Activated T-helper 1 cell treated with anti-CD3 and anti-CD28 coated beads, Interleukin-2, amount 50 U/mL, for 16 hours (primary cell): ENCODE measurements around the gene CELSR1.
"Not testable (repeated sequence)": the region's sequence is repeated elsewhere in the genome, so short reads cannot be mapped to it uniquely, and the experiment has no call there.

Source experiments
- DNase-seq, 2 donors: peaks; one replicate each; pipeline ENCODE4 v3.0.0-alpha.2; 2020; ENCODE audit warnings: low read depth in 1 of 2, low spot score in 1 of 2

The CELSR1 gene

GRCh38 chr22:46535876-46536536 is 1.4 kb downstream of the CELSR1 start:
- DNase-seq: no peak

GRCh38 chr22:46534901-46535630 is 2.4 kb downstream of the CELSR1 start:
- DNase-seq: no peak

- no peak for DNase-seq
Measured at GRCh38 chr22:46534177-46534776, 3.1 kb downstream of the CELSR1 start.

DNA sequence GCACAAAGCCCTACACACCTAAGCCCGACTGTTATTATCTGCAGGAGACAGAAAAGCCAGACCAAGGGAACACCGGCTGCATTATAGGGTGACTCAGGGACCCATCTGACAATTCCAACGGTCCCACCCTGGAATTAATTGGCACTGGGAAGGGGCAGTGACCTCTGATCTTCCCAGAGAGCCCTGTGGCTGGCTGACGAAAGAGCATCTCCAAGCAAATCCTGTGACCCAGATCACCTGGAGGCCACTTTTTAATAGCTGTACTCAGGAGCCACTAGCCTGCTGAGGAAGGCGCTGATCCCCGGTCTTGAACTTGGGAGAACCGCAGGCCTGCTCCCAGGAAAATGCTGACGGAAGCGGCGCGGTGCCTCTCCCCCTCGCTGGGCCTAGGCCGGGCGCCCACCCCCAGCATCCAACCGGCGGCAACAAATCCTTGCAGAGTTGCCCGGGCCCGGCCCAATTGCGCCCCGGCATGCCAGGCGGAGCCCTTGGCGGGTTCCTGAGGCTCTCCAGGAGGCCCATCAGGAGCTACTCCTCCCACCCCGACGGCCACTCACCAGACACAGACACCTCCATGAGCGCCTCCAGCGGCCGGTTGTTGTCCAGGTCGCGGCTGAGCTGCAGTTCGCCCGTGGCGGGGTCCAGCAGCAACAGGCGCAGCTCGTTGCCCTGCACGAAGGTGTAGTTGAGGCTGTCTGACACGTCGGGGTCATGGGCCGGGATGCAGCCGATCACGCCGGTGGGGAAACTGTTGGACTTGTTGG is 4.2 kb downstream of the CELSR1 start:
- DNase-seq: no peak

GRCh38 chr22:46532416-46532815 is 5.0 kb downstream of the CELSR1 start:
- DNase-seq: no peak

DNA sequence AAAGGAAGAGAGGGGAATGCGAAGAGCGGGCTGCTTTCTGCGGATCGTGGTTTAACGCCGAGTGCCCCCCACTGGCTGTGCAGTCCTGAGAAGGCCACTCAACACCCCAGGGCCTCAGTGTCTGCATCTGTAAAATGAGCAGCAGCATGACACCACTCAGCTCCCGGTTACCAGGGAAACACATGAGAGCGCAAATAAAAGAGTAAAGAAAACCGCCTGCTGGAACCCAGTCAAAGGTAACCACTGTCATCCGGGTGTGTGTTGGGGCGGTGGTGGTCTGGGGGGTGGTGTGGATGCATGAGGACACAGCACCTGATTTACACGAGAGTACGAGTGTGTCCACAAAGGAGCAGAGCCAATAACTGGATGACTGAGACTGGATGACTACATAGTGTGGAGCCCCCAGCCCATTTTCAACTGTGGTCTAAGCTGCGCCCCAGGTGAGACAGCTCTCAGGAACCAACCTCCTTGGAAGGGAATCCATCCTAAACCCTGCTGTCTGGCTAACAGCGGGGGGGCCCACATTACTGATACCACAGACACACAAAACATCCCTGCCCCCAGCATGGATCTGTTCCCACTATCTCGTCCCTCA is 5.7 kb downstream of the CELSR1 start:
- DNase-seq: no peak

GRCh38 chr22:46528121-46528610 is 9.3 kb downstream of the CELSR1 start:
- DNase-seq: no peak

GRCh38 chr22:46526244-46526839 is 11.1 kb downstream of the CELSR1 start:
- no peak for DNase-seq

- DNase-seq: no peak
Measured at GRCh38 chr22:46525389-46526243, 11.8 kb downstream of the CELSR1 start.

DNA sequence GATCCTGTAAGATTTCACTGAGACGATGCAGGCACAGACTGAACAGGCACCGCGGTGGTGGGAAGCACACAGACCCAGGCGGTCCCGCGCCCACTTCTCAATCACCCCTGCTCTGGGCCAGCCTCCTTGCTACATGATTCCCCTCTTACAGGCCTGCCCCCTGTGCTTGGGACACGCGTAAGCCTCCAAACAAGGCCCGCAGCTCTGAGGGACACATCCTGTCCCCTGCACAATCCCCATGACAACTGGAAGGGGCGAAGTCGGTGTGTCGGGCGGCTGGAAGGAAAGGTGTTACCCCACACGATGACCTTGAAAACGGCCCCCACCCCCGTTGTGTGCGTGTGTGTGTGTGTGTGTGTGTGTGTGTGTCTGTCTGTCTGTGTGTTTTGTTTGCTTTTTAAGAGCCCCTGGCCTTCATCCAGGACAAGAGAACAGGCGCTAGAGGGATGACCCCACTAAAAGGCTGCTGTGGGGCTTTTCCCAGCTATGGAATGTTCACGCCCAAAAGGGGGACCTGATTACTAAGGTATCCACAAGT is 13.1 kb downstream of the CELSR1 start:
- no peak for DNase-seq

DNA sequence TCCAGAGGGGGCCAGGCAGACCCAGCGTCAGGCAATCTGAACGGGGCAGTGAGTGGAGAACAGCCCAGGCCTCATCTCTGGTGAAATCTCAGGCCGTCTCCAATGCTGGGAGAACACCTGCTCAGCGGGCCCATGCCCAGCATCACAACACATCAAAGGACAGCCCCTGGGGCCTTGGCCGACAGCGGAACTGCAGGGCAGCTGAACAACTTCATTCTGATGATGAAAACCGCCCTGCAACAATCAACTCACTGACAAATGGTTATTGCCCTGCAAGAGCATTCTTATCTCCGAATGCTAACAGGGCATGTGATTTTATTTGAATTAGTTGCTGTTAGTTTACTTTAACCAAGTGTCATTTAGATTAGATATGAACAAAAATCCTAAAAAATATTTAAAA is 14.6 kb downstream of the CELSR1 start:
- no peak for DNase-seq

DNA sequence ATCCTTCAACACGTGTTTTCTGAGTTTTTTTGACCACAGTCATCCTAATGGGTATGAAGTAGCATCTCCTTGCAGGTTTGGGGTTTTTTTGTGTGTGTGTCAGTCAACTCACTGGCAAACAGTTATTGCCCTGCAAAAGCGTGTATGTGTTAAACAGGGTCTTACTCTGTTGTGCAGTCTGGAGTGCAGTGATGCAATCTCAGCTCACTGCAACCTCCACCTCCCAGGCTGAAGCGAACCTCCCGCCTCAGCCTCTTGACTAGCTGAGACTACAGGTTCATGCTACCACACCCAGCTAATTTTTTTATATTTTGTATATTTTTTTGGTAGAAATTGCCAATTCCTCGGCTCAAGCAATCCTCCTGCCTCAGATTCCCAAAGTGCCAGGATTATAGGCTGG is 15.4 kb downstream of the CELSR1 start:
- DNase-seq: no peak

DNA sequence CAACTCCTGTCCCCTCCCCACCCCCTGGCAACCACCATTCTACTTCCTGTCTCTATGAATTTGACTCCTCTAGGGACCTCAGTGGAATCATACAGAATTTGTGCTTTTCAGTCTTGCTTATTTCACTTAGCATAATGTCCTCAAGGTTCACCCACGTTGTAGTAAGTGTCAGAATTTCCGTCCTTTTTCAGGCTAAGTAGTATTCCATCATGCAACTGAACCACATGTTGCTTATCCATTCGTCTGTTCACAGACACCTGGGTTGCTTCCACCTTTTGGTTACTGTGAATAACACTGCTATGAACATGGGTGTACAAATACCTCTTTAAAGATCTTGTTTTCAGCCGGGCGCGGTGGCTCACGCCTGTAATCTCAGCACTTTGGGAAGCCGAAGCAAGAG is 16.5 kb downstream of the CELSR1 start:
- no peak for DNase-seq

DNA sequence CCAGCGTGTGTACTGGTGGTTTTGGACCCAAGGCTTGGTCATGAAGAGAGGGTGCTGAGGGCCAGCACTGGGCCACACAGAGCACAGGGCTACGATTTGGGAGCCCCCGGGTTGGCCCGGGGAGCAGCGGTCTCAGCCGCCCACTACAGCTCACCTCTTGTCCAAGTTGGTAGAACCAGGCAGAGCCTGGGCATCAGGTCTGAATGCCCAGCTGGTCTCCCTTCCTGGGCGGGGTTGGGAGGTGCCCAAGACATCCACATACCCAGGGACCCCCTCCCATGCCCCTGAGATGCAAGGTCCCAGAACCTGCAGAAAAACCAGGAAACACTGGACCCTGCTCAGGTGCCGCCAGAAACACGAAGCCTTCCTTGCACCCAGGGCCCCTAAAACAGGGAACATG is 18.0 kb downstream of the CELSR1 start:
- DNase-seq: no peak

DNA sequence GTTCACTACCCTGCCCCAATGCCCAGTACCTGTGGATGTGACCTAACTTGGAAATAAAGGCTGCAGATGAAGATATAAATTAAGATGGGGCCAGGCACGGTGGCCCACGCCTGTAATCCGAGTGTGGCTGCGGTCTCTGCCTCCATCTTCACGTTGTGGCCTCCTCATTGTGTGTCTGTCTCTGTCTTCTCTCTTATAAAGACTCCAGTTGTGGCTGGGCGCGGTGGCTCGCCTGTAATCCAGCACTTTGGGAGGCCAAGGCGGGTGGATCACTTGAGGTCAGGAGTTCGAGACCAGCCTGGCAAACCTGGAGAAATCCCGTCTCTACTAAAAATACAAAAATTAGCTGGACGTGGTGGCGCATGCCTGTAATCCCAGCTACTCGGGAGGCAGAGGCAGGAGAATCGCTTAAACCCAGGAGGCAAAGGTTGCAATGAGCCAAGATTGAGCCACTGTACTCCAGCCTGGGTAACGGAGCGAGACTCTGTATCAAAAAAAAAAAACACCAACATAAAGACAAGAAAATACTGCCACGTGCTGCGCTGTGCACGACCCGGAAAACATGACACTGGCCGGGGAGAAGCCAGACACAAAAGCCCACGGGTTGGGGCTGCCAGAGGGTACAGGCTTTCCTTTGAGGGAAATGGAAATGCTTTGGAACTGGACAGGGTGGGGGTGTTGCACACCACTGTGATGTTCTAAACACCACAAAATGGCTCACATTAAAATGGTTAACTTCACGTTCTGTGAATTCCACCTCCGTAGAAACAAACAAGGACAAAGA is 18.7 kb downstream of the CELSR1 start:
- DNase-seq: no peak

DNA sequence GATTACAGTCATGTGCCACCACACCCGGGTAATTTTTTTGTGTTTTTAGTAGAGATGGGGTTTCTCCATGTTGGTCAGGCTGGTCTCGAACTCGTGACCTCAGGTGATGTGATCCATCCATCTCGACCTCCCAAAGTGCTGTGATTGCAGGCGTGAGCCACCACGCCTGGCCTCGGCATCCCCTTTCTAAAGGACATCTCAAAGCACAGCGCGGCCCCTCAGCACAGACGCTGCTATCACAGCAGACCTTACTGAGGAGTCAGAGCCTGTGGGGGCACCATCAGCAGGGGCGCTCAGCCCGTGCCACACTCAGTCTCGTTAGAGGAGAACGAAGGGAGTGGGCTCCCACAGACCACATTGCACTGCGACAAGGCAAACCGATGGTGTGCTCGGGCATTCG is 19.4 kb downstream of the CELSR1 start:
- no peak for DNase-seq

- no peak for DNase-seq
Measured at GRCh38 chr22:46517255-46517761, 20.1 kb downstream of the CELSR1 start.

- DNase-seq: no peak
Measured at GRCh38 chr22:46516638-46517037, 20.8 kb downstream of the CELSR1 start.

- not testable (repeated sequence) for DNase-seq
Measured at GRCh38 chr22:46516112-46516487, 21.3 kb downstream of the CELSR1 start.
